Nephron progenitor cell (in vitro differentiated cells): ENCODE results near the gene GTF2A1L.

Experiments
- DNase-seq: peaks from one replicate; pipeline ENCODE4 v3.0.0; 2021
- H3K27ac Mint-ChIP-seq: 2 replicates; pipeline ENCODE4 v1.8.0; 2021; ENCODE audit warnings: mild to moderate bottlenecking, moderate library complexity, mixed read lengths
- H3K27me3 Mint-ChIP-seq: 2 replicates; pipeline ENCODE4 v1.8.0; 2021; ENCODE audit warnings: mild to moderate bottlenecking, low read depth, mixed read lengths; ENCODE audit not compliant: poor library complexity
- H3K36me3 Mint-ChIP-seq: 2 replicates; pipeline ENCODE4 v1.8.0; 2021; ENCODE audit warnings: low read depth, mixed read lengths
- H3K4me1 Mint-ChIP-seq: 2 replicates; pipeline ENCODE4 v1.8.0; 2021; ENCODE audit warnings: mixed read lengths
- H3K4me3 Mint-ChIP-seq: 2 replicates; pipeline ENCODE4 v1.8.0; 2021; ENCODE audit warnings: mild to moderate bottlenecking, moderate library complexity, mixed read lengths
- H3K9me3 Mint-ChIP-seq: 2 replicates; pipeline ENCODE4 v1.8.0; 2021; ENCODE audit warnings: mild to moderate bottlenecking, moderate library complexity, mixed read lengths
- CTCF ChIP-seq: fragments of 200-600 bp; sonication (generic); IDR thresholded peaks from 2 replicates; pipeline ENCODE4 v1.5.0; 2021; ENCODE audit warnings: antibody characterized with exemption

The GTF2A1L gene

DNA sequence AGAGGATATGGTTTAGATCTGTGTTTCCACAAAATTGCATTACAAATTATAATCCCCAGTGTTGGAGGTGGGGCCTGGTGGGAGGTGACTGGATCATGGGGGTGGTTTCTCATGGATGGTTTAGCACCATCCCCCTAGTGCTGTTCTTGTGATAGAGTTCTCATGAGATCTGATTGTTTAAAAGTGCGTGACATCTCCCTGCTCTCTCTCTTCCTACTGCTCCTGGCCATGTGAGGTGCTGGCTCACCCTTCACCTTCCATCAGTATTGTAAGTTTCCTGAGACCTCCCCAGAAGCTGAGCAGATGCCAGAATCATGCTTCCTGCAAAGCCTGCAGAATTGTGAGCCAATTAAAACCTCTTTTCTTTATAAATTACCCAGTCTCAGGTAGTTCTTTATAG is 104.7 kb downstream of the GTF2A1L start:
- Mint-ChIP-seq H3K9me3 (no peaks in the 10 kb centered on the region), H3K27ac (no peak overlapping the region), H3K4me3 (no peak overlapping the region), H3K36me3 (no peaks in the 10 kb centered on the region), H3K27me3 (peaks cover 10% of the 10 kb centered on the region), H3K4me1 (peaks cover 31% of the 10 kb centered on the region)
- DNase-seq = no peak
- no peak for TF ChIP-seq CTCF

DNA sequence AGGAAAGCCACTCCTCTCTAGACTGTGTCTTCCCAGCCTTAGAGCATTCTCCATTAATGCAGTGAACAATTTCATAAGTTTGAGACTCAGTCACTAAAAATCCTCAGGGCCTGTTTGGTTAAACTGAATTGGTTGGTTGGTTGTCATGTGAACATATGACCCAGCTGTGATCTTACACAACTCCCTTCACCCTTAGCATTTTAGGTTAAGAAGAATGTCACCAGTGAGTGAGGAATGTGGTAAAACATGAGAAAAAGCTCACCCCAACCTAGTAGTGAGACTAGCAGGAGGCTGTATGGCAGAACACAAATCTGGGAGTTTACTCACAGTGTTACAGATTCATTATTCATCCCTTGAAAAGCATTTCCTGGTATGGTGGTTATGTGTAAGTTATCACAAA is 105.5 kb downstream of the GTF2A1L start:
- no peak for DNase-seq
- Mint-ChIP-seq H3K36me3 (no peaks in the 10 kb centered on the region), H3K4me1 (peaks cover 32% of the 10 kb centered on the region), H3K27me3 (peaks cover 10% of the 10 kb centered on the region), H3K9me3 (no peaks in the 10 kb centered on the region), H3K4me3 (no peak overlapping the region), H3K27ac (no peak overlapping the region)
- no peak for TF ChIP-seq CTCF

DNA sequence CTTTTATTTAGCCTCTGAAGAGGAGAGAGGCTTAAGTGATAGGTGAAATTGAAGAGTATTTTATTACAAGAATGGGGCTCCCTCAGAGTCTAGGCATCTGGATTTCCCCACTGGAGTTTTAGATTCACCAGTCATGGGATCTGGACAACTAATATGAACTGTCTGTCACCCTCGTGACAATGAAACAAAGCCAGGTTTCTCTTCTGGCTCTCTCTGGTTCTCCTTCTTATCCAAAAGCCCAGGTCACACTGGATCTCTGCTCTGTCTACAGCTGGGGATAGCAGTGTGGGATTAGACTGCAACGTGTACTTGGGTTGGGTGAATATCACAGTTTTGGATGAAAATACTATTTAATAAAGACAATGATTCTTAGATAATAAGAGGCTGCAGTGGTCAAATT is 106.6 kb downstream of the GTF2A1L start:
- H3K4me3 Mint-ChIP-seq = no peak overlapping the region
- TF ChIP-seq CTCF = no peak
- H3K27ac Mint-ChIP-seq = no peak overlapping the region
- DNase-seq = no peak
- no peaks in the 10 kb centered on the region for H3K9me3 Mint-ChIP-seq
- H3K36me3 Mint-ChIP-seq = no peaks in the 10 kb centered on the region
- peaks cover 12% of the 10 kb centered on the region for H3K27me3 Mint-ChIP-seq
- H3K4me1 Mint-ChIP-seq = peaks cover 43% of the 10 kb centered on the region

- no peak for TF ChIP-seq CTCF
- Mint-ChIP-seq H3K4me1 (peaks cover 31% of the 10 kb centered on the region), H3K27me3 (peaks cover 13% of the 10 kb centered on the region), H3K27ac (no peak overlapping the region), H3K4me3 (no peak overlapping the region), H3K36me3 (no peaks in the 10 kb centered on the region), H3K9me3 (no peaks in the 10 kb centered on the region)
- DNase-seq = no peak
Measured at GRCh38 chr2:48725696-48726494, 108.2 kb downstream of the GTF2A1L start.

- H3K36me3 Mint-ChIP-seq = no peaks in the 10 kb centered on the region
- H3K4me1 Mint-ChIP-seq = peaks cover 43% of the 10 kb centered on the region
- no peak overlapping the region for H3K4me3 Mint-ChIP-seq
- no peak for DNase-seq
- H3K27ac Mint-ChIP-seq = no peak overlapping the region
- H3K27me3 Mint-ChIP-seq = peaks cover 17% of the 10 kb centered on the region
- TF ChIP-seq CTCF = no peak
- H3K9me3 Mint-ChIP-seq = no peaks in the 10 kb centered on the region
Measured at GRCh38 chr2:48727560-48727959, 109.9 kb downstream of the GTF2A1L start.

GRCh38 chr2:48728295-48728694 is 110.6 kb downstream of the GTF2A1L start:
- no peak overlapping the region for H3K27ac Mint-ChIP-seq
- no peaks in the 10 kb centered on the region for H3K36me3 Mint-ChIP-seq
- no peak for TF ChIP-seq CTCF
- DNase-seq = no peak
- peaks cover 43% of the 10 kb centered on the region for H3K4me1 Mint-ChIP-seq
- peaks cover 17% of the 10 kb centered on the region for H3K27me3 Mint-ChIP-seq
- H3K4me3 Mint-ChIP-seq = no peak overlapping the region
- no peaks in the 10 kb centered on the region for H3K9me3 Mint-ChIP-seq
